SK-N-MC (cell line): ENCODE data around the gene MCL1.

ENCODE experiments used
- EZH2 ChIP-seq: fragments of 200-600 bp; sonication (generic); IDR thresholded peaks from one replicate; pipeline ENCODE4 v1.6.1; 2017; ENCODE audit warnings: antibody characterized with exemption
- FOXP2 ChIP-seq: optimal IDR thresholded peaks from 2 replicates; pipeline ENCODE3; 2011; ENCODE audit warnings: mild to moderate bottlenecking, moderate library complexity; ENCODE audit not compliant: insufficient read depth; ENCODE audit errors: extremely low read length, control extremely low read depth
- POLR2AphosphoS5 ChIP-seq: IDR thresholded peaks from 2 replicates; pipeline ENCODE4 v1.6.1; 2012; ENCODE audit warnings: mild to moderate bottlenecking, low read depth, low read length, borderline replicate concordance

DNA sequence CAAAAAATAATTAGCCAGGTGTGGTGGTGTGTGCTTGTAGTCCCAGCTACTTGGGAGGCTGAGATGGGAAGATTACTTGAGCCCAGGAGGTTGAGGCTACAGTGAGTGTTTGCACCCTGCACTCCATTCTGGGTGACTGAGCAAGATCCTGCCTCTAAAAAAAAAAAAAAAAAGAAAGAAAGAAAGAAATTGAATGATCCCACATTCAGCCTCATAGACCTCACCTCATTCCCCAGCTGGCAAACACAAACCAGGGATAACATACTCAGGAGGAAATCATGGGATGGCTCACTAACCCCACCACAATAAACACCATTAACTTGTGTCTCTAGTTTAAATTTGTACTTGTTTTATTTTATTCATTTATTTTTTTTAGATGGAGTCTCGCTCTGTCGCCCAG is 41.5 kb upstream of the MCL1 start:
- TF ChIP-seq POLR2AphosphoS5 (no peak), EZH2 (no peak), FOXP2 (no peak)
